ENCODE measurements around the gene TSFM.

The TSFM gene

GRCh38 chr12:57783861-57784260 is 1.3 kb downstream of the TSFM start:
- H3K36me3 ChIP-seq (ENCODE audit: low read length), result peaks cover 22% of the 10 kb centered on the region; the same call in 1 of the 2 replicates
- H3K27ac ChIP-seq (ENCODE audit: low read depth, low read length), result no peak overlapping the region
- no peak overlapping the region for H2AFZ ChIP-seq (ENCODE audit: low read depth, low read length, severe bottlenecking)
- no peaks in the 10 kb centered on the region for H3K27me3 ChIP-seq (ENCODE audit: low read length)
- H3K9me2 ChIP-seq (replicated peaks; ENCODE audit: insufficient read depth, low read length), result no peaks in the 10 kb centered on the region
- H3K9me3 ChIP-seq (ENCODE audit: insufficient read depth, low read length), result no peaks in the 10 kb centered on the region
- no peak overlapping the region for H3K9ac ChIP-seq (ENCODE audit: low read length)
- H3K4me3 ChIP-seq (ENCODE audit: insufficient read depth, low read length, poor library complexity, severe bottlenecking), result no peak overlapping the region
- H3K79me2 ChIP-seq (ENCODE audit: insufficient read depth, low read length), result peaks cover 16% of the 10 kb centered on the region
- no peak for TF ChIP-seq CTCF (IDR thresholded peaks at IDR 0.05; ENCODE audit: insufficient read depth, low read length, poor library complexity, severe bottlenecking)
- no peaks in the 10 kb centered on the region for H4K20me1 ChIP-seq (ENCODE audit: low read depth, low read length)
- peak overlapping the region; percentile 91 for H3K4me2 ChIP-seq (ENCODE audit: low read depth, low read length, poor library complexity, severe bottlenecking)
- no peaks in the 10 kb centered on the region for H3F3A ChIP-seq (ENCODE audit: insufficient read depth)

GRCh38 chr12:57793920-57794319 is 11.3 kb downstream of the TSFM start:
- Histone ChIP-seq H3K79me2 (ENCODE audit: insufficient read depth, low read length) (no peaks in the 10 kb centered on the region), H3K4me3 (ENCODE audit: insufficient read depth, low read length, poor library complexity, severe bottlenecking) (no peak overlapping the region), H3K27ac (ENCODE audit: low read depth, low read length) (no peak overlapping the region), H3K9ac (ENCODE audit: low read length) (no peak overlapping the region), H3F3A (ENCODE audit: insufficient read depth) (peaks cover 5% of the 10 kb centered on the region; the same call in 1 of the 2 replicates), H2AFZ (ENCODE audit: low read depth, low read length, severe bottlenecking) (no peak overlapping the region), H3K9me3 (ENCODE audit: insufficient read depth, low read length) (no peaks in the 10 kb centered on the region), H3K4me2 (ENCODE audit: low read depth, low read length, poor library complexity, severe bottlenecking) (no peak overlapping the region), H3K9me2 (replicated peaks; ENCODE audit: insufficient read depth, low read length) (no peaks in the 10 kb centered on the region), H3K27me3 (ENCODE audit: low read length) (no peaks in the 10 kb centered on the region), H4K20me1 (ENCODE audit: low read depth, low read length) (no peaks in the 10 kb centered on the region), H3K36me3 (ENCODE audit: low read length) (peaks cover 26% of the 10 kb centered on the region; the same call in 1 of the 2 replicates)
- TF ChIP-seq EZH2phosphoT487 (conservative IDR thresholded peaks at IDR 0.05; ENCODE audit: low read length), result no peak
- TF ChIP-seq CTCF (IDR thresholded peaks at IDR 0.05; ENCODE audit: insufficient read depth, low read length, poor library complexity, severe bottlenecking), result no peak

GRCh38 chr12:57795354-57795753 is 12.8 kb downstream of the TSFM start:
- H3K79me2 ChIP-seq (ENCODE audit: insufficient read depth, low read length), result no peaks in the 10 kb centered on the region
- H3F3A ChIP-seq (ENCODE audit: insufficient read depth), result peaks cover 5% of the 10 kb centered on the region; the same call in 1 of the 2 replicates
- no peak overlapping the region for H2AFZ ChIP-seq (ENCODE audit: low read depth, low read length, severe bottlenecking)
- no peak for TF ChIP-seq CTCF (IDR thresholded peaks at IDR 0.05; ENCODE audit: insufficient read depth, low read length, poor library complexity, severe bottlenecking)
- no peak for TF ChIP-seq EZH2phosphoT487 (conservative IDR thresholded peaks at IDR 0.05; ENCODE audit: low read length)
- H3K27me3 ChIP-seq (ENCODE audit: low read length), result no peaks in the 10 kb centered on the region
- H3K27ac ChIP-seq (ENCODE audit: low read depth, low read length), result no peak overlapping the region
- H3K4me3 ChIP-seq (ENCODE audit: insufficient read depth, low read length, poor library complexity, severe bottlenecking), result no peak overlapping the region
- H3K9ac ChIP-seq (ENCODE audit: low read length), result no peak overlapping the region
- no peaks in the 10 kb centered on the region for H3K9me2 ChIP-seq (replicated peaks; ENCODE audit: insufficient read depth, low read length)
- H3K36me3 ChIP-seq (ENCODE audit: low read length), result peaks cover 26% of the 10 kb centered on the region; the same call in 1 of the 2 replicates
- no peak overlapping the region for H3K4me2 ChIP-seq (ENCODE audit: low read depth, low read length, poor library complexity, severe bottlenecking)
- H3K9me3 ChIP-seq (ENCODE audit: insufficient read depth, low read length), result no peaks in the 10 kb centered on the region
- no peaks in the 10 kb centered on the region for H4K20me1 ChIP-seq (ENCODE audit: low read depth, low read length)
